ENCODE measurements around the gene NECAB3. TPM values are rescaled to one million over a fixed set of nuclear protein-coding genes. Genes with fewer than 3 reads are reported as not detected.
A peak's percentile ranks its signal among the peaks of the same experiment; 100 is the strongest.

NECAB3 gene
- total RNA-seq, 4 donors from 2014 or later, result 12.6 to 25.9 (median 19.1) TPM

DNA sequence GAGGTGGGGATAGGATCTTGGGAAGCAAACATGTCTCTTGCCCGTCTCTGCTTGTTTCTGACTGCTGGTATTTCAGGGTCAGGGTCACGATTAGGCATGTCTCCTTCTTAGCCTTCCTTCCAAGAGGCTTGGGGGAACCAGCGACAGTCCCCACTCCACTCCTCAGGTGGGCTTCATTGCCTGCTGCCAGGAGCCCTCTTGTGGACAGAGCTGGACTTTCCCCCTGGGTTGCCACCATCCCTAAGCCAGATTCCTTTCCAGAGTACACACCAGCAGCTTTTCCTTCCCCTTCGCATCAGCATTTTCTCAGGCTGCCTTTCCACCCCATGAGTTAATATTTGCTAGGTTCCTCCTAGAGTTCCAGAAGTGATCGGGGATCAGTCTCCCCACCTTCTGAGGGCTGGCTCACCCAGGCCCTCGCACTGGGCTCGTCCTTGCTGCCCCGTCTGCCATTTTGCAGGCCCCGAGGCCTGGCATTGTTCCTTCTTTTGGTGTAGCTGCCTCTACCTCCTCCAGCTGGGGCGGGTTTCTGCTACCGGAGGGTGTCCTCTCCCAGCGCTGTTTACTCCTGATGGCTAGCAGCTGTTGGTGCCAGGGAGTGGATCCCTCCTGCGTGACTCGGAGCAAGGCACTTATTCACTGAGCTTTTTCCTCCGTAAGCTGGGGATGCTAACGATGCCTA lies 20.9 kb downstream of the NECAB3 start:
- no peak for DNase-seq
- H3K27ac ChIP-seq, result peak overlapping the region; percentile 4 to 84 (median 39)
- H3K36me3 ChIP-seq, result peaks cover 0 to 18% (median 0%) of the 10 kb centered on the region in 3 donors
- WGBS, 2 donors, result 19 to 29% methylated on average over 9 to 11 of the region's 16 CpGs
- H3K4me1 ChIP-seq, result peaks cover 27 to 80% (median 40%) of the 10 kb centered on the region in 3 donors
- intact Hi-C loops (cut with DNase I), result loop anchor here (5.0 kb wide), 1 partner anchor 196 kb away; no protein-coding TSS in a partner anchor
- TF ChIP-seq POLR2A (IDR thresholded peaks at IDR 0.05), result no peak
- TF ChIP-seq, protein P1, sequence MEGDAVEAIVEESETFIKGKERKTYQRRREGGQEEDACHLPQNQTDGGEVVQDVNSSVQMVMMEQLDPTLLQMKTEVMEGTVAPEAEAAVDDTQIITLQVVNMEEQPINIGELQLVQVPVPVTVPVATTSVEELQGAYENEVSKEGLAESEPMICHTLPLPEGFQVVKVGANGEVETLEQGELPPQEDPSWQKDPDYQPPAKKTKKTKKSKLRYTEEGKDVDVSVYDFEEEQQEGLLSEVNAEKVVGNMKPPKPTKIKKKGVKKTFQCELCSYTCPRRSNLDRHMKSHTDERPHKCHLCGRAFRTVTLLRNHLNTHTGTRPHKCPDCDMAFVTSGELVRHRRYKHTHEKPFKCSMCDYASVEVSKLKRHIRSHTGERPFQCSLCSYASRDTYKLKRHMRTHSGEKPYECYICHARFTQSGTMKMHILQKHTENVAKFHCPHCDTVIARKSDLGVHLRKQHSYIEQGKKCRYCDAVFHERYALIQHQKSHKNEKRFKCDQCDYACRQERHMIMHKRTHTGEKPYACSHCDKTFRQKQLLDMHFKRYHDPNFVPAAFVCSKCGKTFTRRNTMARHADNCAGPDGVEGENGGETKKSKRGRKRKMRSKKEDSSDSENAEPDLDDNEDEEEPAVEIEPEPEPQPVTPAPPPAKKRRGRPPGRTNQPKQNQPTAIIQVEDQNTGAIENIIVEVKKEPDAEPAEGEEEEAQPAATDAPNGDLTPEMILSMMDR (IDR thresholded peaks at IDR 0.05), result peak; percentile 64 to 71 (median 66)
- peak overlapping the region in 1 of 4 donors; percentile 28 for H3K4me3 ChIP-seq
- H3K9me3 ChIP-seq, result no peaks in the 10 kb centered on the region
- no peaks in the 10 kb centered on the region for H3K27me3 ChIP-seq

GRCh38 chr20:33651562-33652048 lies 22.6 kb downstream of the NECAB3 start:
- intact Hi-C loops (cut with DNase I), result loop anchor here (5.0 kb wide), 1 partner anchor 194 kb away; no protein-coding TSS in a partner anchor
- no peak for DNase-seq

GRCh38 chr20:33650753-33651561 lies 23.3 kb downstream of the NECAB3 start:
- no peak overlapping the region for H3K4me3 ChIP-seq
- H3K27me3 ChIP-seq, result no peaks in the 10 kb centered on the region
- peaks cover 0 to 5% (median 0%) of the 10 kb centered on the region in 3 donors for H3K36me3 ChIP-seq
- H3K4me1 ChIP-seq, result peaks cover 34 to 100% (median 57%) of the 10 kb centered on the region in 3 donors
- H3K9me3 ChIP-seq, result no peaks in the 10 kb centered on the region
- TF ChIP-seq, protein P1 (IDR thresholded peaks at IDR 0.05), result no peak
- TF ChIP-seq POLR2A (IDR thresholded peaks at IDR 0.05), result no peak
- intact Hi-C loops (cut with DNase I), result loop anchor here (5.0 kb wide), 1 partner anchor 194 kb away; no protein-coding TSS in a partner anchor
- peak overlapping the region; percentile 26 to 84 (median 76) for H3K27ac ChIP-seq
- 44 to 60% methylated on average over 7 to 8 of the region's 10 CpGs for WGBS, 2 donors
- no peak for DNase-seq

More at GRCh38 chr20:33651562-33652048, 22.6 kb downstream of the NECAB3 start:
- Histone ChIP-seq H3K4me1 (peaks cover 34 to 98% (median 57%) of the 10 kb centered on the region in 3 donors), H3K27me3 (no peaks in the 10 kb centered on the region), H3K27ac (peak overlapping the region; percentile 26 to 84 (median 76)), H3K9me3 (no peaks in the 10 kb centered on the region), H3K4me3 (no peak overlapping the region), H3K36me3 (peaks cover 0 to under 1% (median 0%) of the 10 kb centered on the region in 3 donors)
- 42 to 52% methylated on average over 12 to 13 of the region's 13 CpGs for WGBS, 2 donors
- no peak for TF ChIP-seq POLR2A (IDR thresholded peaks at IDR 0.05)
- TF ChIP-seq, protein P1 (IDR thresholded peaks at IDR 0.05), result no peak

- DNase-seq, result no peak
- H3K4me1 ChIP-seq, result peaks cover 34 to 93% (median 57%) of the 10 kb centered on the region in 3 donors
- intact Hi-C loops (cut with DNase I), result loop anchor here (5.0 kb wide), 1 partner anchor 193 kb away; no protein-coding TSS in a partner anchor
- no peak overlapping the region for H3K4me3 ChIP-seq
- H3K27me3 ChIP-seq, result no peaks in the 10 kb centered on the region
- peak overlapping the region; percentile 1 to 84 (median 76) for H3K27ac ChIP-seq
- WGBS, 2 donors, result 86% methylated on average over 4 to 8 of the region's 11 CpGs
- H3K36me3 ChIP-seq, result peaks cover 0 to 12% (median 3%) of the 10 kb centered on the region in 3 donors
- no peak for TF ChIP-seq POLR2A (IDR thresholded peaks at IDR 0.05)
- TF ChIP-seq, protein P1 (IDR thresholded peaks at IDR 0.05), result no peak
- no peaks in the 10 kb centered on the region for H3K9me3 ChIP-seq
Observed at GRCh38 chr20:33650111-33650752, 24.0 kb downstream of the NECAB3 start.

Data from esophagus squamous epithelium (tissue), 5 donors.